Progenitor cell of endocrine pancreas (in vitro differentiated cells): Measurements from ENCODE around the gene ZBTB45. TPM values are rescaled to one million over a fixed set of nuclear protein-coding genes. Genes with fewer than 3 reads are reported as not detected.
A peak's percentile ranks its signal among the peaks of the same experiment; 100 is the strongest.

Experiments
- DNase-seq: peaks from one replicate; pipeline ENCODE4 v3.0.0; 2021; ENCODE audit warnings: low spot score; ENCODE audit not compliant: unreplicated experiment
- H3K27ac Mint-ChIP-seq: 2 replicates; pipeline ENCODE4 v1.8.0; 2021; ENCODE audit warnings: mild to moderate bottlenecking, moderate library complexity, mixed read lengths
- H3K27me3 Mint-ChIP-seq: 2 replicates; pipeline ENCODE4 v1.8.0; 2021; ENCODE audit warnings: mixed read lengths
- H3K36me3 Mint-ChIP-seq: 2 replicates; pipeline ENCODE4 v1.8.0; 2022; ENCODE audit warnings: mixed read lengths; ENCODE audit not compliant: insufficient read depth
- H3K4me1 Mint-ChIP-seq: 2 replicates; pipeline ENCODE4 v1.8.0; 2021; ENCODE audit warnings: low read depth, mixed read lengths
- H3K4me3 Mint-ChIP-seq: 2 replicates; pipeline ENCODE4 v1.8.0; 2021; ENCODE audit warnings: low read depth, mild to moderate bottlenecking, moderate library complexity, mixed read lengths
- H3K9me3 Mint-ChIP-seq: 2 replicates; pipeline ENCODE4 v1.8.0; 2021; ENCODE audit warnings: low read depth, mixed read lengths
- total RNA-seq: library from RNA; stranded (reverse); gene quantifications from 2 replicates; pipeline ENCODE4 v1.2.1, GENCODE V29; 2021
- TF ChIP-seq, protein P1 (sequence below): fragments of 200-600 bp; sonication (generic); IDR thresholded peaks from one replicate; pipeline ENCODE4 v1.5.0; 2021; ENCODE audit warnings: antibody characterized with exemption, mild to moderate bottlenecking; ENCODE audit not compliant: unreplicated experiment

Gene ZBTB45
- total RNA-seq, 1 donor from 2014 or later, result 22.7 TPM

DNA sequence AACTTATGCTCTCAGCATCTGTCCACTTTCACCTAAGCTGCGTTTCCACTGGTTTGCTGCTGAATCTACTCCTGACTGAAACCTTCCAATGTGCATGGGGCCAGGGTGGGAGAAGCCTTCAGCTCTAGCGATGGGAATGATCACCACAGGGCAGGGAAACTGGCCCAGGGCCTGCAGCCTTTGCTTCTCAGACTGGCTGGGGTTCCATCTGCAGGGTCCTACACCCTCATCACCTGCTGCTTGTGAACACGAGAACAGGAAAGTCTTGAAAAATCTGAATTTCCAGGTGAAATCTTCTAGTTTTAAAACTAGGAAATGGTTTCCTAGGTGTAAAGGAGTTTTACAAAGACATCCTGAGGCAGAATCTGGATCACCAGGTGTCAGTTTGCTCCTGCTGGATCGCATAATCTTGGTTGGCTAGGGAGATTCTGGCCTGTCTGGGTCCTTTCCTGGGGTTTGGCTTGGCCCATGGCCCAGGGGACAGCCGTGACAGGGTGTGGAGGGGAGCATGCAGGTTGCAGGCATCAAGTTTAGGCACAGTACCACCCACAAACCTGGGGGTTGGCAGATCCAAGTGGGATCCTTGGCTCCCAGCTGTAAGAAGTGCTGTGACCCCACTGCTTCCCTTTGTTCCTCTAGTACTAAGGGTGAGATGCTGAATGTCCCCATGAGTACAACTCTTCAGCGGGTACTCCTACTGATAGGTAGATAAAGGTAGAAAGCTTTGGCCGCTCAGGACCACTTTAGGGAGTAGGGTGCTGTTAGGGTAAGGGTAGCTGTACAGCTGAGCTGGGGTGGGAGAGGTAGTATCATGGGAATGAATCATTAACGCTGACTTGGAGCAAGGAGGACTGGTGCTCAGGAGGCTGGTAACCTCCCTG is 40.6 kb upstream of the ZBTB45 start:
- peak overlapping the region; percentile 92 for H3K4me3 Mint-ChIP-seq
- no peak for DNase-seq
- peaks cover 26% of the 10 kb centered on the region for H3K4me1 Mint-ChIP-seq
- peak overlapping the region; percentile 98 for H3K27ac Mint-ChIP-seq
- TF ChIP-seq, protein P1, sequence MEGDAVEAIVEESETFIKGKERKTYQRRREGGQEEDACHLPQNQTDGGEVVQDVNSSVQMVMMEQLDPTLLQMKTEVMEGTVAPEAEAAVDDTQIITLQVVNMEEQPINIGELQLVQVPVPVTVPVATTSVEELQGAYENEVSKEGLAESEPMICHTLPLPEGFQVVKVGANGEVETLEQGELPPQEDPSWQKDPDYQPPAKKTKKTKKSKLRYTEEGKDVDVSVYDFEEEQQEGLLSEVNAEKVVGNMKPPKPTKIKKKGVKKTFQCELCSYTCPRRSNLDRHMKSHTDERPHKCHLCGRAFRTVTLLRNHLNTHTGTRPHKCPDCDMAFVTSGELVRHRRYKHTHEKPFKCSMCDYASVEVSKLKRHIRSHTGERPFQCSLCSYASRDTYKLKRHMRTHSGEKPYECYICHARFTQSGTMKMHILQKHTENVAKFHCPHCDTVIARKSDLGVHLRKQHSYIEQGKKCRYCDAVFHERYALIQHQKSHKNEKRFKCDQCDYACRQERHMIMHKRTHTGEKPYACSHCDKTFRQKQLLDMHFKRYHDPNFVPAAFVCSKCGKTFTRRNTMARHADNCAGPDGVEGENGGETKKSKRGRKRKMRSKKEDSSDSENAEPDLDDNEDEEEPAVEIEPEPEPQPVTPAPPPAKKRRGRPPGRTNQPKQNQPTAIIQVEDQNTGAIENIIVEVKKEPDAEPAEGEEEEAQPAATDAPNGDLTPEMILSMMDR, result no peak
- no peaks in the 10 kb centered on the region for H3K9me3 Mint-ChIP-seq
- no peaks in the 10 kb centered on the region for H3K27me3 Mint-ChIP-seq
- peaks cover 5% of the 10 kb centered on the region for H3K36me3 Mint-ChIP-seq

DNA sequence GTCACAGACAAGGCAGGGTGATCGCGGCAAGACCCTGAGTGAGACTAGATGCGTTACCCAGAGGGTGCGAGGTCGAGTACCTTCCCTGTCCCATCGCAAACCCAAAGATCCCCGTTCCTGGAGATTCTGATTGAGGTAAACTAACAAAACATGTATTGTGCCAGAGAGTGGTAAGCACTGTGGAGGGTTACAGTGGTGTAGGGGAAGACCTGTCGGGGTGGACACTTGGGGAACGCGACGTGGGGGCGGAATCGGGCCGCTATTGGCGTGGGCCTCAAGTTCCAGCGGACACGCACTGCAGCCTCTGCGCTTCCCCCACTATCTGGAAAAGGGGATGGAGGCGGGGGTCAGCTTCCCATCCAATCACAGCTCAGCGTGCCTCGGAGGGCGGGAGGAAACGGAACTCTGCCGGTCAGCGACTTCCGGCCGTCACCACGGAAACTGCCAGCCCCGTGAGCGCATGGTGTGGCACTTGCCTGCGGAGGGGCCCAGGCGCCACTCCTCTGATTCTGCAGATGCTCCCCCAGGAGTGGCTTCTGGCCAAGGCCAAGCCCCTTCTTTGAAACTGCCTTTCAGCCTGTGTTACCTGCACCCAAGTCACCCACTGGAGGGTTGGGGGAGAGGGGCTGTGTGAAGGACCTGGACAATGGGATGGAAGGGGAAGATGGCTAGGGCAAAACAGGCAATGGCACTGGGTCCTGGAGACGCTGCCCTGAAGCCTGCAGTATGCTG is 39.8 kb upstream of the ZBTB45 start:
- H3K4me3 Mint-ChIP-seq, result peak overlapping the region; percentile 92
- H3K9me3 Mint-ChIP-seq, result no peaks in the 10 kb centered on the region
- peaks cover 30% of the 10 kb centered on the region for H3K4me1 Mint-ChIP-seq
- H3K36me3 Mint-ChIP-seq, result peaks cover 5% of the 10 kb centered on the region
- peak; percentile 74 for DNase-seq
- TF ChIP-seq, protein P1, result no peak
- peak overlapping the region; percentile 98 for H3K27ac Mint-ChIP-seq
- H3K27me3 Mint-ChIP-seq, result no peaks in the 10 kb centered on the region

GRCh38 chr19:58558623-58559274 is 39.1 kb upstream of the ZBTB45 start:
- no peaks in the 10 kb centered on the region for H3K27me3 Mint-ChIP-seq
- no peaks in the 10 kb centered on the region for H3K9me3 Mint-ChIP-seq
- DNase-seq, result peak; percentile 99
- TF ChIP-seq, protein P1, result no peak
- H3K36me3 Mint-ChIP-seq, result peaks cover 5% of the 10 kb centered on the region
- H3K4me3 Mint-ChIP-seq, result peak overlapping the region; percentile 92
- peak overlapping the region; percentile 98 for H3K27ac Mint-ChIP-seq
- peaks cover 37% of the 10 kb centered on the region for H3K4me1 Mint-ChIP-seq

- Mint-ChIP-seq H3K9me3 (no peaks in the 10 kb centered on the region), H3K36me3 (peaks cover 5% of the 10 kb centered on the region), H3K27ac (peak within 1 kb of the TSS; percentile 98), H3K4me1 (peaks cover 40% of the 10 kb centered on the region), H3K4me3 (peak within 1 kb of the TSS; percentile 92), H3K27me3 (no peaks in the 10 kb centered on the region)
- TF ChIP-seq, protein P1, result no peak
- no peak for DNase-seq
Observed at GRCh38 chr19:58558066-58558622, 38.5 kb upstream of the ZBTB45 start, which contains the start of gene UBE2M. Gene UBE2M, minus strand, starts transcription at chr19:58558611. Its CDS starts 230 bp downstream, at chr19:58558381.
